ENCODE results near the gene FUT2.

- TF ChIP-seq CTCF (IDR thresholded peaks at IDR 0.05) (no peak), POLR2A (IDR thresholded peaks at IDR 0.05; ENCODE audit: low read depth) (no peak), EP300 (IDR thresholded peaks at IDR 0.05) (no peak), POLR2AphosphoS5 (IDR thresholded peaks at IDR 0.05) (no peak)
Observed at GRCh38 chr19:48681127-48681470, 14.7 kb upstream of the FUT2 start.

All from esophagus muscularis mucosa (tissue), 4 donors.